HepG2 (cell line): ENCODE results near the gene PCSK7. TPM values are rescaled to one million over a fixed set of nuclear protein-coding genes. Genes with fewer than 3 reads are reported as not detected.

Source experiments
- FLYWCH1 ChIP-seq: sonication (generic); formaldehyde crosslinking; IDR thresholded peaks from 2 replicates; pipeline ENCODE4 v1.8.1; 2023; ENCODE audit warnings: mild to moderate bottlenecking, missing genetic modification reagents
- TOPORS ChIP-seq: sonication (generic); formaldehyde crosslinking; IDR thresholded peaks from 2 replicates; pipeline ENCODE4 v1.8.0; 2023; ENCODE audit warnings: mild to moderate bottlenecking, missing genetic modification reagents
- ZBTB38 ChIP-seq: sonication (generic); formaldehyde crosslinking; IDR thresholded peaks from 2 replicates; pipeline ENCODE4 v1.5.1; 2020; ENCODE audit warnings: mild to moderate bottlenecking, missing genetic modification reagents
- ZHX2 ChIP-seq, 2 experiments: sonication (generic) in 1 of 2; formaldehyde crosslinking in 1 of 2; IDR thresholded peaks; 2 replicates each; pipeline versions ENCODE4 v1.6.1 to v1.9.0; 2014 to 2022; ENCODE audit warnings: antibody characterized with exemption in 1 of 2, borderline replicate concordance in 1 of 2, inconsistent platforms in 1 of 2, low read depth in 1 of 2, missing genetic modification reagents in 1 of 2
- ZNF17 ChIP-seq: sonication (generic); formaldehyde crosslinking; IDR thresholded peaks from 2 replicates; pipeline ENCODE4 v1.5.0; 2020; ENCODE audit warnings: mild to moderate bottlenecking, missing genetic modification reagents
- ZSCAN21 ChIP-seq: sonication (generic); formaldehyde crosslinking; IDR thresholded peaks from 2 replicates; pipeline ENCODE4 v1.8.0; 2022; ENCODE audit warnings: mild to moderate bottlenecking, missing genetic modification reagents, moderate library complexity, borderline replicate concordance
- ZUFSP ChIP-seq: sonication (generic); formaldehyde crosslinking; IDR thresholded peaks from 2 replicates; pipeline ENCODE4 v1.9.0; 2021; ENCODE audit warnings: missing genetic modification reagents, mild to moderate bottlenecking, borderline replicate concordance
- polyA plus RNA-seq, 8 experiments: library from polyadenylated mRNA; depleted of rRNA in 3 of 8; stranded (reverse) in 7 of 8; unstranded in 1 of 8; fragments of >200 nt; fragmentation: Illumina TruSeq in 4 of 8; extraction: Trizol in 4 of 8; gene quantifications; 2 replicates each; pipeline versions ENCODE4 v1.2.1 to v1.2.3, GENCODE V29; 2011 to 2016; ENCODE audit warnings: low read depth in 4 of 8, missing spikeins in 1 of 8, mixed read lengths in 1 of 8; ENCODE audit not compliant: insufficient read depth in 1 of 8
- total RNA-seq, 5 experiments: library from RNA; depleted of rRNA; stranded (reverse); fragments of >200 nt; fragmentation: Illumina TruSeq; extraction: Trizol; gene quantifications; 2 replicates each; pipeline ENCODE4 v1.2.3, GENCODE V29; 2016; ENCODE audit warnings: low read depth in 1 of 5
- TF ChIP-seq, protein P1 (sequence below): sonication (generic); formaldehyde crosslinking; IDR thresholded peaks from 2 replicates; pipeline ENCODE4 v1.4.0; 2020; ENCODE audit warnings: missing genetic modification reagents, mild to moderate bottlenecking, borderline replicate concordance

Gene PCSK7
- total and polyA plus RNA-seq, 2 of the 13 experiments (the other 11 are each of a cell fraction or from before 2014, with no cell fraction given), result 13.4 to 13.8 TPM

DNA sequence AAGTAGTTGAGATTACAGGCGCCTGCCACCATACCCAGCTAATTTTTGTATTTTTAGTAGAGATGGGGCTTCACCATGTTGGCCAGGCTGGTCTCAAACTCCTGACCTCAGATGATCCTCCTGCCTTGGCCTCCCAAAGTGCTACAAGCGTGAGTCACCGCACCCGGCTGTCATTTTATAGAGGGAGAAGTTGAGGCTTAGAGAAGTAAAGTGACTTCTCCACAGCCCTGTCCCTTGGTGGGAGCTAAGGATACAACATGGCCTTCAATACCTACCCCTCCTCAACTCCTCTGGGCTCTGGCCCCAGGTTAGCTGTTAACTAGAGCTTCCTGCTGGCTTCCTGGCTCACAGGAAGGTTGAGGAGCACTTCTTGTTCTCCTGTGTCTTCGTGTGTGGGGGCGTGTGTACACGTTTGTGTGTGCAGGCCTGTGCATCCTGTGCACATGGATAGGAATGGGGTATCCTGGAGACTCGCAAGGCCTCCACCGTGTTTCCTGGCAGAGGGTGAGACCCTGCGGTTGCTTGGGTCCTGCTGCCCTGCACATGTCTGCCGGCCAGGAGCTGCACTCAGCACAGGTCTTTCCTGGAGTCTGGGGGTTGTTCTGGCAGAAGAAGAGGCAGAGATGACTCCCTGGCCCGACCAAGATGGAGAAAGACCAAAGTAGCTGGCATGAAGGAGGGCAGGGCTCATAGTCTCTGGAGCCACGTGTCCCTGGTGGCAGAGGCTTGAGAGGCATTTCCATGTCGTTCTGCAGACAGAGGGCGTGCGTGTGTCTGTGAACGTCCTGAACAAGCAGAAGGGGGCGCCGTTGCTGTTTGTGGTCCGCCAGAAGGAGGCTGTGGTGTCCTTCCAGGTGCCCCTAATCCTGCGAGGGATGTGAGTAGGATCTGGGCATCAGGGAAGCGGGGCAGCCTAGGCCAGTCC lies 51.0 kb downstream of the PCSK7 start (continued):
- TF ChIP-seq ZHX2 (IDR thresholded peaks at IDR 0.05; ENCODE audit: low read depth), result 0 out of 2 replicates have a peak, but pooled peaks have one; percentile 22
- no peak for TF ChIP-seq ZHX2 (CRISPR knock-in tag; IDR thresholded peaks at IDR 0.05; ENCODE audit: borderline replicate concordance)
- TF ChIP-seq ZSCAN21 (CRISPR knock-in tag), result no peak
- TF ChIP-seq, protein P1, sequence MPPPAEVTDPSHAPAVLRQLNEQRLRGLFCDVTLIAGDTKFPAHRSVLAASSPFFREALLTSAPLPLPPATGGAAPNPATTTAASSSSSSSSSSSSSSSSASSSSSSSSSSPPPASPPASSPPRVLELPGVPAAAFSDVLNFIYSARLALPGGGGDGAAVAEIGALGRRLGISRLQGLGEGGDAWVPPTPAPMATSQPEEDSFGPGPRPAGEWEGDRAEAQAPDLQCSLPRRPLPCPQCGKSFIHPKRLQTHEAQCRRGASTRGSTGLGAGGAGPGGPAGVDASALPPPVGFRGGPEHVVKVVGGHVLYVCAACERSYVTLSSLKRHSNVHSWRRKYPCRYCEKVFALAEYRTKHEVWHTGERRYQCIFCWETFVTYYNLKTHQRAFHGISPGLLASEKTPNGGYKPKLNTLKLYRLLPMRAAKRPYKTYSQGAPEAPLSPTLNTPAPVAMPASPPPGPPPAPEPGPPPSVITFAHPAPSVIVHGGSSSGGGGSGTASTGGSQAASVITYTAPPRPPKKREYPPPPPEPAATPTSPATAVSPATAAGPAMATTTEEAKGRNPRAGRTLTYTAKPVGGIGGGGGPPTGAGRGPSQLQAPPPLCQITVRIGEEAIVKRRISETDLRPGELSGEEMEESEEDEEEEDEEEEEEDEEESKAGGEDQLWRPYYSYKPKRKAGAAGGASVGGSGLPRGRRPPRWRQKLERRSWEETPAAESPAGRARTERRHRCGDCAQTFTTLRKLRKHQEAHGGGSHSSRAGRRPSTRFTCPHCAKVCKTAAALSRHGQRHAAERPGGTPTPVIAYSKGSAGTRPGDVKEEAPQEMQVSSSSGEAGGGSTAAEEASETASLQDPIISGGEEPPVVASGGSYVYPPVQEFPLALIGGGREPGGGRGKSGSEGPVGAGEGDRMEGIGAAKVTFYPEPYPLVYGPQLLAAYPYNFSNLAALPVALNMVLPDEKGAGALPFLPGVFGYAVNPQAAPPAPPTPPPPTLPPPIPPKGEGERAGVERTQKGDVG (CRISPR knock-in tag), result peak; percentile 51; the same call in 1 of the 2 replicates
- no peak for TF ChIP-seq ZUFSP (CRISPR knock-in tag)
- no peak for TF ChIP-seq ZNF17 (CRISPR knock-in tag)
- no peak for TF ChIP-seq FLYWCH1 (CRISPR knock-in tag)
- TF ChIP-seq ZBTB38, result peak; percentile 44; the same call in 1 of the 2 replicates
- no peak for TF ChIP-seq TOPORS (CRISPR knock-in tag)
